ENCODE data around the gene FOXD4L6.
"Not testable (repeated sequence)": the region's sequence is repeated elsewhere in the genome, so short reads cannot be mapped to it uniquely, and the experiment has no call there.

Gene FOXD4L6

GRCh38 chr9:41128581-41128980 lies at the start of gene FOXD4L6:
TSS of gene FOXD4L6 (minus strand) at chr9:41128681. CDS start at chr9:41128383, 298 bp downstream.
- not testable (repeated sequence) for DNase-seq

- DNase-seq, result not testable (repeated sequence)
Observed at GRCh38 chr9:41174994-41175393, 46.5 kb upstream of the FOXD4L6 start.

GRCh38 chr9:41150116-41150515 lies 21.6 kb upstream of the FOXD4L6 start:
- DNase-seq, result not testable (repeated sequence)

GRCh38 chr9:41141878-41142277 lies 13.4 kb upstream of the FOXD4L6 start:
- DNase-seq, result not testable (repeated sequence)

GRCh38 chr9:41126746-41127446 lies 1.6 kb downstream of the FOXD4L6 start:
- DNase-seq, result not testable (repeated sequence)

DNA sequence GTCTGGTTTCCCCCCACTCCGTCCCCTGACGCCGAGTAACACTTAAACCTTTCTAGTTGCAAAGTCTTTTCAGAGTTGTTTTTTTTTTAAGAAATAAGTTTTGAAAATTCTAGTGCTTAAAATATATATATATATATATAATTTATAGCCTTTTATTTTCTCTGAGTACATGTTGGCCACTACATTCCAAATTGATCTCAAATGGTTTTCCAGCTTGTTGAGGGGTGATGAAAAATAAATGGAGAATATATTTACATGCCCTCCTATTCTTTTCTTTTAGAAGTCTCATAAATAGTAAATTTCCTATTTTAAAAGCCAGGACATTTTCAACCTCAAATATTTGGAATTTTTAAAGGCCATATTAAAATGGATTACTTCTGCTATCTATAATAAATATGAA lies 2.5 kb downstream of the FOXD4L6 start:
- not testable (repeated sequence) for DNase-seq

DNA sequence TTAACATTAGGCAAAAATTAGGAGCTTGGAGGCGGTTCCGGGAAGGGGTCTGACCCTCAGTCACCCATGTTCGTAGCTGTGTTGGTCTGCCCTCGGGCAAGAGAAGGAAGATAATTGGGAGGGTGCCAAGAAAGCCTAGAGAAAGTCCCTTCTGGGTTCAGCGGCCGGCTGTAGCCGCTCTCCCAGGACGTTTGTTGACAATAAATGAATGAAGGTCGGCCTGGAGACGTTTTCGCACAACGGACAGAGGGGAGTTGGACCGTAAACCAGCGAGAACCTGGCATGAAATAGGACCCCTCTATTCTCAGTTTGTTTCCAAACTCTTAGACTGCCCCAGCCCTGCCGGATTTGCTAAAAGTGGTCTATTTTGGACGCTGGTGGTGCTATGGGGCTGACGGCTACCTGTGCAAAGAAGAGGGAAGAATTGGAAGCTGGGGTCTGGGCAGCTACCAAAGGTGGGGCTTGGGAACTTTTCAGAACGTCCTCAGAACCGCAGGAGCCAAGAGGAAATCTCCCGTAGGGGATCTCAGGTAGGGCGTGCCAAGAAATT lies 3.3 kb downstream of the FOXD4L6 start:
- DNase-seq, result not testable (repeated sequence)

DNA sequence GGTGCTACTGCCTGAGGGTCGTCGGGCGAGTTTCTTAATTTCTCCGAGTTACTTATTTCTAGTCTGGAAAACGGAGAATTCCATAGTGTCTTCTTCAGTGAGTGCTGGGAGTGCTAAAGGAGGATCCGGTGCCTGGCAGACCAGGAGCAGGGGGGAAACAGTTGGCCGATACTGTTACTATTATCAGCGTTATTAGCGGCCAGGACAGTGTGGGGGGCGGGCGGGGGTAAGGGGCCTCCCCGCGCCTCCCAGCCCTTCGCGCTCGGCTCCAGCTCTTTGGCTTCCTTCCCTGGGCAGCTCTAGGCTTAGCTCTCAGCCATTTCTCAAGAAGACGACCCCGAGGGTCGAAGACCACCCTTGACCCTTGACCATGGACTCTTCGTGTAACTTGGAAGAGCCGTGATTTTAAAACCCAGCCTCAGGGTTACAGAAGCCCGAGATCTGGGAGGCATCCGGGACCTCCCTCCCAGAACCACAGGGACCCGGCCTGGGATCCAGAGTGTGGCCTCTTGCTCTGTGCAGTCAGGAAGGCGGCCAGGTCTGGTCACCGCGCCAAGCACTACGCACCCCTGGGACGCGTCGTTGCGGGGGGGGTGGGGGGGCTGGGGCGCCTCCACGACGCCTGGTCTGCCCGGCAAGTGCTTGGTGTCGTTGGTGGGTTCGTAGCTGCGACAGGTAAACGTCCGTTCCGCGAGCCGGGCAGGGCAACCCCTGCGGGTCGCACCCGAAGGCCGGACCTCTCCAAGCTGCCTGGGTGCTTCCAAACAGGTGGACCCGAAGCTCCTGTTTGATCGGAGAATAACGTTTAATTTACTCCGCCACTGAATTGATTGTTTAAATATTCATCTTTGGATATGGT lies 4.0 kb downstream of the FOXD4L6 start:
- DNase-seq, result not testable (repeated sequence)

DNA sequence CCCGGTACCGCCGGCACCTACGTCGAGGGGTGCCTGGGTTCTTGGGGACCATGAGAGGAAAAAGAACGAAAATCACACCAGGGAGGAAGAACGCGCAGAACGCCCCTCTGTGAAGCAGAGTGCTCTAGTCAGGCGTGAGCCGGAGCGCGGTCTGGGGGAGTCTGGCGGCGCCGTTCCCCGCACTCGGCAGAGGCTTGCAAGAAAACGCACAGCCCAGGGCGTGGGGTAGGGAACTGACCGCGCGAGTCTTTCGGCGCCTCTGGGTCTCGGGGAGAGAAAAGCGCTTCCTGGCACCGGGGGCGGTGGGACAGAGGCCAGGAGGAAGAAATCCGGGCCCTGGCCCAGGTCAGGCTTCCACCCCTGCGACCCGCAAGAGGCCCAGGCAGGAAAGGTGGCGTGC lies 4.7 kb downstream of the FOXD4L6 start:
- not testable (repeated sequence) for DNase-seq

DNA sequence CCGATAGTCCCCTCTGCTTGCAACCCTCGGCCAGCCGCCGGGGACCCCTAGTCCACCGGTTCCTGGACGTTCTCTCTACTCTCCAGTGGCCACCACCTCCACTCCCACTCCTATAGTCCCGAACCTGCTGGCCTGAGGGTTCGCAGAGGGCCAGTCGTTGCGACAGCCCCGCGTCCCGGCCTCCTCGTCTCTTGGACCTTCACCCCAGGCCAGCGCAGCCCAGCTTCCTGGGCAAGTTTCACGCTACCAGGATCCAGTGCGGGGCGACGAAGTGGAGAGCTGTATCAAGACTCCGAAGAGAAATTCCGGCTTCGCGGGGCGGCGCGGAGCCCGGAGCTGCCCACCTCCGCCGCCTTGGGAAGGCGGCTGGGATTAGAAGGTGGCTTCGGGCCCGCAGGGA lies 5.1 kb downstream of the FOXD4L6 start:
- not testable (repeated sequence) for DNase-seq

DNA sequence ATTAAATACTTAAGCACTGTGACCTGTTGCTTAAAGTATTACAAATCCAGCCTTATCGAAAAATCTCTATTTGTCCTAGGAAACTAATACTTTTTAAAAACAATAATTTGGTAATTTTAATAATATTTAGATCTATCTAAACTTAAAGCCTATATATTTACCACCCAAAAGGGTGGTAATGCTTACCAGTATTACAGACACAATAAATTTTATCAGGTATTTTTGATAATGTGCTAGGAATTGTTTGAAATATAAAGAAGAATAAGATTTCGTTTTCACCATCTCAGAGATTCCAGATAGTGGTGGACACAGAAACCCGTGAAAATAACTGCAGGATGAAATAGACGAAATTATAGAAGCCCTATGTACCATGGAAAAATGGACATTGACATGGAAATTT lies 7.8 kb downstream of the FOXD4L6 start:
- DNase-seq, result not testable (repeated sequence)

GRCh38 chr9:41119719-41120118 lies 8.8 kb downstream of the FOXD4L6 start:
- not testable (repeated sequence) for DNase-seq

DNA sequence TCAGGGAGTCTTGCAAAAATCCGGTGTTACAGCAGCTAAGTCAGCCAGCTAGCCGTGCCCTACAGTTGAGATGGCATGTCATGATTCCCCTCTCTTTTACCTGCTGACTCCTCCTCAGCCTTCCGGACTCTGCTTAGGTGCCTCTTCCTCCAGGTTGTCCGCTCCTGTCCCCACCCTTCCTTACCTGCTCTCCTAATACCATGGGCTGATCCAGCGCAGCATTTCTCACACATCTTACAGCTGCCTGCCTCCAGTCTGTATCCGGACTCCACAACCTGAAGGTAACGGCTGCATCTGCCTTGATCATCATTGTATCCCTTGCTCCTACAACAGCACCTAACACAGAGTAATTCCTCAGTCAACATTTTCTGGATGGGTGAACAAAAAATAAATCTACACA lies 9.2 kb downstream of the FOXD4L6 start:
- DNase-seq, result not testable (repeated sequence)

GRCh38 chr9:41113348-41113747 lies 15.1 kb downstream of the FOXD4L6 start:
- not testable (repeated sequence) for DNase-seq

DNA sequence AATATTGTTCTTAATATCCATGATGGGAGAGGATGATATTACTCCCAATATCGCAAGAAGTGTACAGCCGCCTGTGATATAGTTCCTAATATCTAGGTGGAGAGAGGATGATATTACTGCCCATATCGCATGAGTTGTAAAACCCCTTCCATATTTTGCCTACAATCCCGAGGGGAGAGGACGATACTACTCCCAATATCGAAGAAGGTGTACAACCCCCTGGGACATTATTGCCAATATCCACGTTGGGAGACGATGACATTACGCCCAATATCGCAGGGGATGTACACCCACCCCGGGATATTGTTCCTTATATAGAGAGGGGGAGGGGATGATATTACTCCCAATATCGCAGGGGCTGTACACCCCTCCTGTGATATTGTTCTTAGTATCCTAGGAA lies 17.1 kb downstream of the FOXD4L6 start:
- DNase-seq, result not testable (repeated sequence)

DNA sequence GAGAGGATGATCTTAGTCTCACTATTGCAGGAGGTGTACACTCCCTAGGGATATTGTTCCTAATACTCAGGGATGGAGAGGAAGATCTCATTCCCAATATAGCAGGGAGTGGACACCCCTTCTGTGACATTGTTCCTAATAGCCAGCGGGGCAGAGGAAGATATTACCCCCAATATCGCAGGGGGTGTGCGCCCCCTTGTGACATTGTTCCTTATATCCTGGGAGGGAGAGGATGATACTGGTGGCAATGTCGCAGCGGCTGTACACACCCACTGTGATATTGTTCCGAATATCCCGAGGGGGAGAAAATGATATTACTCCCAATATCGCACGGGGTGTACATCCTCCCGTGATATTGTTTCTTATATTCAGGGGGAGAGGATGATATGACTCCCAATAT lies 17.6 kb downstream of the FOXD4L6 start:
- not testable (repeated sequence) for DNase-seq

DNA sequence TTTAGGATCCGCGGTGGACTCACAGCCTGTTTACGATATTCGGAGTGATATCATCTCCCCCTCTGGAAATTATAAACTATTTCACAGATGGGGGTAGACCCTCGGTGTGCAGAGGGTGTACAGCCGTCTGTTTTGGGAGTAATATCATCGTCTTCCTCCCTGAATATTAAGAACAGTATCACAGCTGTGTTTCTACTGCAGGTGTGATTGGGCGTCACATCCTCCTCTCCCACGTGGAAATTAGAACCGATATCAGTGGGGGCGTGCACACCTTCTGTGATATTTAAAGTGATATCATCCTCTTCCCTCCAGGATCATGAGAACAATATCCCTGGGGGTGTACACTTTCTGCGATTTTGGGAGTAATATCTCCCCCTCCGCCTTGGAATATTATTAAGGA lies 19.2 kb downstream of the FOXD4L6 start:
- not testable (repeated sequence) for DNase-seq

DNA sequence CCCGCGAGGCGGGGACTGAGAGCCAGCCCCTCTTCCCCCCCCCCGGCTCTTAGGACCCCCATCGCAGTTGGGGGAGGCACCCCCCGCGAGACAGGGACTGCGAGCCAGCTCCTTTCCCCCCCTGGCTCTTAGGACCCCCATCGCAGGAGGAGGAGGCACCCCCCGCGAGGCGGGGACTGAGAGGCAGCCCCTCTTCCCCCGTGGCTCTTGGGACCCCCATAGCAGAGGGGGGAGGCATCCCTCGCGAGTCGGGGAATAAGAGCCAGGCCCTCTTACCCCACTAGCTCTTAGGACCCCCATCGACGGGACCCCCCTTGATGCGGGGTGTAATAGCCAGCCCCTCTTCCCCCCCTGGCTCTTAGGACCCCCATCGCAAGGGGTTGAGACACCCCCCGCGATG lies 19.7 kb downstream of the FOXD4L6 start:
- DNase-seq, result not testable (repeated sequence)

- DNase-seq, result not testable (repeated sequence)
Observed at GRCh38 chr9:41106472-41107116, 21.9 kb downstream of the FOXD4L6 start.

DNA sequence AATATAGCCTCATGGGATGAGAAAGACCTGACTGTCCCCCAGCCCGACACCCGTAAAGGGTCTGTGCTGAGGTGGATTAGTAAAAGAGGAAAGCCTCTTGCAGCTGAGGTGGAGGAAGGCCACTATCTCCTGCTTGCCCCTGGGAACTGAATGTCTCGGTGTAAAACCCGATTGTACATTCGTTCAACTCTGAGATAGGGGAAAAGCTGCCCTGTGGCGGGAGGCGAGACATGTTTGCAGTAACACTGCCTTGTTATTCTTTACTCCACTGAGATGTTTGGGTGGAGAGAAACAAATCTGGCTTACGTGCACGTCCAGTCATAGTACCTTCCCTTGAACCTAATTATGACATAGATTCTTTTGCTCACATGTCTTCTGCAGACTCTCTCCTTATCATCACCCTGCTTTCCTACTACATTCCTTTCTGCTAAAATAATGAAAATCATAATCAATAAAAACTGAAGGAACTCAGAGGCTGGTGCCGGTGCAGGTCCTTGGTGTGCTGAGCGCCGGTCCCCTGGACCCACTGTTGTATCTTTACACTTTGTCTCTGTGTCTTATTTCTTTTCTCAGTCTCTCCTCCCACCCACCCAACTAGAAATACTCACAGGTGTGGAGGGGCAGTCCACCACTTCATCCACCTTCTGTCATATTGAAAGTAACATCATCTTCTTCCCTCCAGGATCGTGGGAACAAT lies 22.8 kb downstream of the FOXD4L6 start:
- DNase-seq, result not testable (repeated sequence)

DNA sequence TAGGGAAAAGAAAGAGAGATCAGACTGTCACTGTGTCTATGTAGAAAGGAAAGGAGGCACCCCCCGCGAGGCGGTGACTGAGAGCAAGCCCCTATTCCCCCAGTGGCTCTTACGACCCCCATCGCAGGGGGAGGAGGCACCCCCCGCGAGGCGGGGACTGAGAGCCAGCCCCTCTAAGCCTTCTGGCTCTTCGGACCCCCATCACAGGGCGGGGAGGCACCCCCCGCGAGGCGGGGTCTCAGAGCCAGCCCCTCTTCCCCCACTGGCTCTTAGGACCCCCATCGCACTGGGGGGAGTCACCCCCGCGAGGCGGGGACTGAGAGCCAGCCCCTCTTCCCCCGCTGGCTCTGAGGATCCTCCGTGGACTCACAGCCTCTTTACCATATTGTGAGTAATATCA lies 23.9 kb downstream of the FOXD4L6 start:
- DNase-seq, result not testable (repeated sequence)

DNA sequence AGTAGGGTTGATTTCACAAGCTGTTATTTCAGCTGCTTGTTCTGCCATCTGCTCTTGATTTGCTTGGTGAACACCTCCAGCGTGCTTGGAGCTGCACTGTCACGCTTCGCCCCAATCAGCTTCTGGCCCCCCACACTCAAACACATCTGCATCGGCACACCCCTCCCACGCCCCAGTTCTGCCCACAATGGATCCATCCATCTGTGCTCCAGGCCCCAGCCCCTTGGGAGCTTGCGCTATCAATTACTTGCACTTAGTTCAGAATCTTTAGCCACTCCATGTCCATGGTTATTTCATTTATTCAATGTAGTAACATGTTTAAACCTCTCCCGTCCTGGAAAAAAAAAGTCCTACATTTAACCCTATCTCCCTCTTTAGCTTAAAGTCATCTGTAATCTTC lies 28.0 kb downstream of the FOXD4L6 start:
- DNase-seq, result not testable (repeated sequence)

Measured in COR-L47 (cell line).